SKM-1 (cell line): ENCODE data around the gene ZNF569.
A peak's percentile ranks its signal among the peaks of the same experiment; 100 is the strongest.
"Not testable (repeated sequence)": the region's sequence is repeated elsewhere in the genome, so short reads cannot be mapped to it uniquely, and the experiment has no call there.

Source experiments
- DNase-seq: peaks from one replicate; lab custom pipeline; 2025; ENCODE audit not compliant: unreplicated experiment; lab: John Stamatoyannopoulos, UW

The ZNF569 gene

DNA sequence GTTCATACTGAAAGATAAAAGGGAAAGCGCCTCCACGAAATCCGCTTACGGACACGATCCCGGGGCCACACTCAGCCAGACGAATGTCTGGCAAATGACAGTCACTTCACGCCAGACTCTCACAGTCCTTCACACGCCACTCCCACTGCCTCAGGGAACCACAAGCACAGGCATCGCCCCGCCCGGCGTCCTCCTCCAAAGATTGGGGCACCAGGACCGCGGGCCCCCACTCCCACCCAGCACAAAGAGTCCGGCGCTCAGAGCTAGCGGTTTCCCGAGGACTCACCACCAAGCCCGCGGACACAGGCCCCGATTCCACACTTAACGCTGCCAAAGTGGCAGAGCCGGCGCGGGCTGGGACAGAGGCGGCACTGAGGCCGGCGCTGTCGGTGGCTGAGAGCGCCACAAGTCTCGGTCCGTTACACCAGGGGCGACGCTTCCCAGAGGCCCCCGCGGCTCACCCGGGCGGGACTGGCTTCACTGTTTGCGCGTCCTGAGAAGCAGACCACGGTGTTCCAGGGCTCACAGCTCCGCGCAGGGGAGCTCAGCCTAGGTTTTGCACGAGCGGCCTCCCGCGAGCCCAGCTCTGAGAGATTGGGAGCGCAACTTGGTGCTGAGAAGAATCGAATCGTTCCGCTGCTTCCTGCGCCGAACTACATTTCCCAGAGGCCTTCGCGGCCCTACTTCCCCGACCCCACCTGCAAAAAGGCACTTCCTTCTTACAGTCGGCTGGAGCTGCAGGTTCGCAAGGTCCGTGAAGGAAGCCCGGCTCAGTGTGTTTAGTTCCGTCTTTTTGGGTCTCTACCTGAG, at the start of gene ZNF569:
TSS of gene ZNF569 (minus strand) at position 647 of the 810 bp plus-strand sequence. CDS start 22,523 bp downstream, outside the sequence.
- DNase-seq = peak; percentile 88

DNA sequence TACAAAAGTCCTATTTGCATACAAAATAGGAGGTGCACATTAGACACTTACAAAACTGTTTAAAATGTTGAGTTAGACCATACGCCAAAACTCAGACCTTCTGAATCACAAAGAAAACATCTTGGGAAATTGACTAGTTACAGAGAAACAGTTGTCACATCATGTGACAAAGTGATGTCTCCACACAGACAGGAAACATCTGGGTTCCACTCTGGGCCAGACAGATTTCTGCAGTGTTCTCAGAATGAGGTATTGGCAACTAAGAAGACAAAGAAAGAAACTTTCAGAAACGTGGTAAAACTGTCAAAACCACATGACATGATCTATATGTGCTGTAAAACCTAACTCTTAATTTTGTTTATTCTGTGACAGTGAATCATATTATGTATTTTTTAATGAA, 46.2 kb upstream of the ZNF569 start:
- DNase-seq = no peak

GRCh38 chr19:37511821-37512220, 44.6 kb upstream of the ZNF569 start:
- DNase-seq = no peak

DNA sequence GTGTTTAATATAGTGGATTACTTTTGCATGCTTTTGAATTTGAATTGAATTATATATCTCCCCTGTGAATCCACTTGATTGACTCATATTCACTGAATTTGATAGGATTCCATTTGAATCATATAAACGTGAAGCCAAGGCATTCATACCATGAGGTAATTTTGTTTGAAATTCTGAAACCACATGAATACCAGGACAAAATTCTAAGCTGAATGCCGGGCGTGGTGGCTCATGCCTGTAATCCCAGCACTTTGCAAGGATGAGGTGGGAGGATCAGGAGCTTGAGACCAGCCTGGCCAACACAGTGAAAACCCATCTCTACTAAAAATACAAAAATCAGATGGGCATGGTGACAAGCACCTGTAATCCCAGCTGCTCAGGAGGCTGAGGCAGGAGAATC, 43.9 kb upstream of the ZNF569 start:
- no peak for DNase-seq

- DNase-seq = no peak
Measured at GRCh38 chr19:37507167-37507464, 39.9 kb upstream of the ZNF569 start.

- DNase-seq = no peak
Measured at GRCh38 chr19:37506387-37507166, 39.3 kb upstream of the ZNF569 start, which contains the start of gene ZNF793. TSS of gene ZNF793 (plus strand) at chr19:37506939. CDS start at chr19:37523440, 16,501 bp downstream.

GRCh38 chr19:37505958-37506386, 38.7 kb upstream of the ZNF569 start:
- no peak for DNase-seq

- DNase-seq = no peak
Measured at GRCh38 chr19:37492213-37492612, 25.0 kb upstream of the ZNF569 start.

GRCh38 chr19:37484406-37485168, 17.3 kb upstream of the ZNF569 start:
- DNase-seq = no peak

DNA sequence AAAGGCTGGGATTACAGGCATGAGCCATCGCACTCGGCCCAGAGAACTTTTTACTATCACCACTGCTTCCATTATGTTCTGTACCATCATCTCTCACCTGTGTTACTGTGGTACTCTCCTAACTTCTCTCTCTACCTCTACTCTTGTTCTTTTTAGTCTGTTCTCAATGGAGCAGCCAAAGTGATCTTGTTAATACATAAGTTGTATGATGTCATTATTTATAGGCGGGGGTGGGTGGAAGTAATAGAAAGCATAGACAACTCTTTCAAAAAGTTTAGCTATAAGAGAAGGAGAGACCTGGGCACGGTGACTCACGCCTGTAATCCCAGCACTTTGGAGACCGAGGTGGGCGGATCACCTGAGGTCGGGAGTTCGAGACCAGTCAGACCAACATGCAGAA, 4.9 kb upstream of the ZNF569 start:
- DNase-seq = no peak

GRCh38 chr19:37470216-37470615, 3.0 kb upstream of the ZNF569 start:
- DNase-seq = no peak

DNA sequence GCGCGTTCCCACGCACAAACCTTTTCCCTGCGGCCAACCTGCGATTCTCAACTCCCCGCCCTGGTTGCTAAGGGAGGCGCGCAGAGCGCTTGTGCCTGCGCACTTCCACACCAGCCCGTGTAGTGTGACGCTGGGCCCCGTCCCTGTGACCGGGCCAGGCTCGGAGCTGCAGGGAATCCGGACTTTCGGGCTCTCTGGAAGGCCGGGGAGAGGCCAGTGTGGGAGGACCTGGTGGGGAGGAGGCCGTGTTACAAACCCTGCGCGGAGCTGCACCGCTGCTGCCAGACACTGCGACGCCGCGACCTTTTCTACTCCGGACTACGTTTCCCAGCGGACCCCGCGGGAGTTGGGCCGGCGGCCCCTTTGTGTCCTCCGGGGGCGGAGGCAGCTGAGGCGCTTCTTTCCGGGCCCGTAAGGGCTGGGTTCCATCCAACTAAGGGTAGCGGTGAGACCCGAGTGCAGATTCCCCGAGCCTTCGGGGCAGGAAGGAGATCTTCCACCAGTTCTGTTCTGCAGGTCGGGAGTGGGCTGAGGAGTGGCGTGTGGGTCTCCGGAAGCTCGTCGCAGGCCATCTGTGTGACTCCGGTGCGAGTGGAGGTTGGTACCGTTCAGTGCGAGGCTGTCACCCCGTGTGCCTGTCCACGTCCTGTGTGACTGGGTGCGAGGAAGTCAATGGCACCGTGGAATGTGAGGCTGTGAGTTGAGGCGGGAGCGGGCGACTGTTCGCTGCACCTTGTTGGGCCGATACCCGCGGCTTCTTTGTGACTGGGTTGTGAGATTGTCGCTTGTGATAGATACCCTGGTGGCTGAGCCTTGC, 1.9 kb upstream of the ZNF569 start, which contains the start of gene ZNF570:
TSS of gene ZNF570 (plus strand) at position 396 of the 817 bp plus-strand sequence. CDS start 999 bp downstream, outside the sequence.
- peak; percentile 65 for DNase-seq

DNA sequence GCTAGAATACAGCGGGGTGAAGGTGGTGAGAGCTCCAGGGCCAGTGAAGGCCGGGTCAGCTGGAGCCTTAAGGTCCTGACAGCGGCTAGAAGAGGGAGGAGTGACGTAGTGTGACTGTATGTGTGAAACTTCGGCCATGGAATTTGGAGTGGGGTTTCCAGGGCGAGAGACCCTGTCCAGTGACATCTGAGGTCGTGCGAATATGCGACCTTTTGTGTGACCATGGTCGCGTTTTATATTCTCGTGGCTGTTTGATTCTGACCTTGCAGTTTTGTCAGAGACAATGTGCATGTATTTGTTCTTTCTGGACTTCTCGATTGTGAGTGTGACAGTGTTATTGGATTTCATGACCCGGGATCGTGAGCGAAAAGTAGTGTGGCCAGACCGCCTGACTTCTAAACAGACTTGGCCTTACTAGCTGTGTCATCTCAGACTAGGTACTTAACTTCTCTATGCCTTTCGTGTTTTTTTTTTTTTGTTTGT, 405 bp upstream of the ZNF569 start:
- DNase-seq = no peak

- no peak for DNase-seq
Measured at GRCh38 chr19:37466277-37466797, 907 bp downstream of the ZNF569 start.

- DNase-seq = no peak
Measured at GRCh38 chr19:37452500-37453245, 14.6 kb downstream of the ZNF569 start.

DNA sequence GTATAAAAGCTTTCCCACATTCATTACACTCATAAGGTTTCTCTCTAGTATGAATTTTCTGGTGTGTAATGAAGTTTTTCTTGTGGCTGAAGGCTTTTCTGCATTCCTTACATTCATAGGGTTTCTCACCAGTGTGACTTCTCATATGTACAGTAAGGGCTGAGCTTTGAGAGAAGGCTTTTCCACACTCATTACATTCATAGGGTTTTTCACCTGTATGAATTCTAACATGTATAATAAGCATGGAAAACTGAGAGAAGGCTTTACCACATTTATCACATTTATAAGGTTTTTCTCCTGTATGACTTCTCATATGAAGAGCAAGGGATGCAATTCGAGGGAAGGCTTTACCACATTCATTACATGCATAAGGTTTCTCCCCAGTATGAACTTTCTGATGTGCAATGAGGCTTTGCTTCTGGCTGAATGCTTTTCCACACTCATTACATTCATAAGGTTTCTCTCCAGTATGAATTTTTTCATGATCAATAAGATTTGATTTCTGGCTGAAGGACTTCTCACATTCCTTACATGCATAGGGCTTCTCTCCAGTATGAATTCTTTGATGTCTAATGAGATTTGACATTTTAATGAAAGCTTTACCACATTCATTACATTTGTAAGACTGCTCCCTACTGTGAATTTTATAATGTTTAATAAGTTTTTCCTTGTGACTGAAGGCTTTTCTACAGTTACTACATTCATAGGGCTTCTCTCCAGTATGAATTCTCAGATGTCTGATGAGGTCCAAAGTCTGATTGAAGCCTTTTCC, 53.7 kb downstream of the ZNF569 start:
- no peak for DNase-seq

DNA sequence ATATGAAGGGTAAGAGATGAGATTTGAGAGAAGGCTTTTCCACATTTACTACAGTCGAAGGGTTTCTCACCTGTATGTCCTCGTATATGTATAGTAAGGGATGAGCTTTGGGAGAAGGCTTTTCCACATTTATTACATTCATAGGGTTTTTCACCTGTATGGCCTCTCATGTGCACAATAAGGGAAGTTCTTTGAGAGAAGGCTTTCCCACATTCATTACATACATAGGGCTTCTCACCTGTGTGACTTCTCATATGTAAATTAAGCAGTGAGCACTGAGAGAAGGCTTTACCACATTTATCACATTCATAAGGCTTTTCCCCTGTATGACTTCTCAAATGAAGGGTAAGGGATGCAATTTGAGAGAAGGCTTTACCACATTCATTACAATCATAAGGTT, 54.5 kb downstream of the ZNF569 start:
- no peak for DNase-seq

DNA sequence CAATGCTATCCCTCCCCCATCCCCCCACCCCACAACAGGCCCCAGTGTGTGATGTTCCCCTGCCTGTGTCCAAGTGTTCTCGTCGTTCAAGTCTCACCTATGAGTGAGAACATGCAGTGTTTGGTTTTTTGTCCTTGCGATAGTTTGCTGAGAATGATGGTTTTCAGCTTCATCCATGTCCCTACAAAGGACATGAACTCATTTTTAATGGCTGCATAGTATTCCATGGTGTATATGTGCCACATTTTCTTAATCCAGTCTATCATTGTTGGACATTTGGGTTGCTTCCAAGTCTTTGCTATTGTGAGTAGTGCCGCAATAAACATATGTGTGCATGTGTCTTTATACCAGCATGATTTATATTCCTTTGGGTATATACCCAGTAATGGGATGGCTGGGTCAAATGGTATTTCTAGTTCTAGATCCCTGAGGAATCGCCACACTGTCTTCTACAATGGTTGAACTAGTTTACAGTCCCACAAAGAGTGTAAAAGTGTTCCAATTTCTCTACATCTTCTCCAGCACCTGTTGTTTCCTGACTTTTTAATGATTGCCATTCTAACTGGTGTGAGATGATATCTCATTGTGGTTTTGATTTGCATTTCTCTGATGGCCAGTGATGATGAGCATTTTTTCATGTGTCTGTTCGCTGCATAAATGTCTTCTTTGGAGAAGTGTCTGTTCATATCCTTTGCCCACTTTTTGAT, 61.0 kb downstream of the ZNF569 start:
- not testable (repeated sequence) for DNase-seq
